Spleen (tissue), 11 donors: ENCODE results near the gene GARRE1. TPM values are rescaled to one million over a fixed set of nuclear protein-coding genes. Genes with fewer than 3 reads are reported as not detected.
"Not testable (repeated sequence)": the region's sequence is repeated elsewhere in the genome, so short reads cannot be mapped to it uniquely, and the experiment has no call there.

Source experiments
- DNase-seq: peaks from one replicate; pipeline ENCODE4 v3.0.0-alpha.2; 2020
- H3K27ac ChIP-seq, 8 donors: fragments of 200-600 bp; sonication (generic) in 7 of 8; 1 replicate in 4 of 8; 2 replicates in 4 of 8; pipeline versions ENCODE4 v1.5.0 to v1.8.0; 2016 to 2021; ENCODE audit warnings: inconsistent platforms in 4 of 8, mild to moderate bottlenecking in 4 of 8, moderate library complexity in 1 of 8
- H3K27me3 ChIP-seq, 7 donors: fragments of 200-600 bp; sonication (generic) in 6 of 7; replicated peaks in 1 of 7; 1 replicate in 4 of 7; 2 replicates in 3 of 7; pipeline versions ENCODE4 v1.5.0 to v1.8.0; 2016 to 2021; ENCODE audit warnings: inconsistent platforms in 3 of 7, mild to moderate bottlenecking in 1 of 7
- H3K36me3 ChIP-seq, 6 donors: fragments of 200-600 bp; sonication (generic) in 5 of 6; 1 replicate in 4 of 6; 2 replicates in 2 of 6; pipeline versions ENCODE4 v1.5.0 to v1.8.0; 2016 to 2021; ENCODE audit warnings: inconsistent platforms in 2 of 6
- H3K4me1 ChIP-seq, 6 donors: fragments of 200-600 bp; sonication (generic) in 5 of 6; 1 replicate in 3 of 6; 2 replicates in 3 of 6; pipeline versions ENCODE4 v1.5.0 to v1.8.0; 2016 to 2021; ENCODE audit warnings: inconsistent platforms in 3 of 6
- H3K4me3 ChIP-seq, 8 donors: fragments of 200-600 bp; sonication (generic) in 7 of 8; 1 replicate in 4 of 8; 2 replicates in 4 of 8; pipeline versions ENCODE4 v1.5.0 to v1.8.0; 2016 to 2021; ENCODE audit warnings: inconsistent platforms in 4 of 8, mild to moderate bottlenecking in 4 of 8, moderate library complexity in 2 of 8
- H3K9me3 ChIP-seq, 8 donors: fragments of 200-600 bp; sonication (generic) in 7 of 8; 1 replicate in 4 of 8; 2 replicates in 4 of 8; pipeline versions ENCODE4 v1.5.0 to v1.8.0; 2016 to 2021; ENCODE audit warnings: inconsistent platforms in 4 of 8
- CTCF ChIP-seq, 11 experiments: fragments of 200-600 bp in 7 of 11; fragments of 450-650 bp in 4 of 11; sonication (generic) in 4 of 11; IDR thresholded peaks in 8 of 11; conservative IDR thresholded peaks in 3 of 11; 1 replicate in 7 of 11; 2 replicates in 4 of 11; pipeline versions ENCODE4 v1.4.0 to v1.8.0; 2016 to 2021; ENCODE audit warnings: antibody characterized with exemption in 11 of 11, inconsistent platforms in 4 of 11, mild to moderate bottlenecking in 1 of 11
- POLR2A ChIP-seq, 3 donors: fragments of 450-650 bp; IDR thresholded peaks; one replicate each; pipeline ENCODE4 v1.5.1; 2017; ENCODE audit warnings: antibody characterized with exemption in 3 of 3, mild to moderate bottlenecking in 1 of 3
- POLR2AphosphoS5 ChIP-seq, 3 donors: sonication (generic); formaldehyde crosslinking; IDR thresholded peaks; one replicate each; pipeline ENCODE4 v1.5.1; 2017; ENCODE audit warnings: antibody characterized with exemption in 3 of 3
- WGBS, 5 donors: extraction: QIAGEN DNeasy Blood & Tissue Kit in 3 of 5; methylation state at CpG; one replicate each; pipeline versions ENCODE4 v1.1.5 to v1.1.7; 2013 to 2018; 5-methylcytosine and 5-hydroxymethylcytosine counted together
- intact Hi-C: fragments of 100-400 bp; cut with DNase I; formaldehyde crosslinking; loops from one replicate; pipeline ENCODE4 v1.15.0; 2023; ENCODE audit warnings: low total_unique reads
- polyA plus RNA-seq, 3 donors: library from polyadenylated mRNA; stranded (reverse); fragments of 200-250 nt; gene quantifications; one replicate each; pipeline ENCODE4 v1.2.1, GENCODE V29; 2013
- total RNA-seq, 7 donors: library from RNA; depleted of rRNA in 3 of 7; stranded (reverse); fragments of >200 nt in 3 of 7; fragmentation: NEBNext Ultra II Directional in 4 of 7; extraction: Animal tissue kit (Norgen Biotek cat#: 25700) in 4 of 7; gene quantifications; one replicate each; pipeline versions ENCODE4 v1.1.0 to v1.2.1, GENCODE V29; 2016 to 2021
- donor health status: healthy with polysubstance abuse.
- donor health status: DM: no; HTN: no; CAD: no; lungs with moderate emphysema.
- donor health status: DM: no; HTN: no; CAD: no.
- donor health status: Bipolar disorder and iron deficiency.
- donor health status: healthy.
- donor health status: DM: no; HTN: no; CAD: no.
- donor health status: DM: yes; HTN: yes; CAD: no.

The GARRE1 gene
- total and polyA plus RNA-seq, 10 donors: 6.2 to 70.6 (median 43.4) TPM

- Histone ChIP-seq H3K4me1 (peaks cover 18 to 72% (median 52%) of the 10 kb centered on the region in 6 donors), H3K27ac (peak overlapping the region in 2 of 8 donors; percentile 0 to 61), H3K9me3 (no peaks in the 10 kb centered on the region), H3K27me3 (no peaks in the 10 kb centered on the region), H3K36me3 (peaks cover 0 to 15% (median 0%) of the 10 kb centered on the region in 6 donors), H3K4me3 (no peak overlapping the region)
- WGBS, 5 donors: 80 to 96% (median 88%) methylated on average over 3 to 4 of the region's 4 CpGs
- DNase-seq: no peak
- intact Hi-C loops: loop anchor here (10.0 kb wide), 1 partner anchor 58 kb away; no protein-coding TSS in a partner anchor
- TF ChIP-seq POLR2A (IDR thresholded peaks at IDR 0.05) (no peak), POLR2AphosphoS5 (IDR thresholded peaks at IDR 0.05) (no peak), CTCF (IDR thresholded peaks at IDR 0.05 in 8 of 11, conservative IDR thresholded peaks at IDR 0.05 in 3 of 11) (no peak)
Observed at GRCh38 chr19:34276614-34277013, 22.3 kb downstream of the GARRE1 start.

GRCh38 chr19:34277244-34277643, 22.9 kb downstream of the GARRE1 start:
- H3K4me1 ChIP-seq: peaks cover 12 to 66% (median 48%) of the 10 kb centered on the region in 6 donors
- 61 to 79% (median 76%) methylated on average over 4 of the region's 4 CpGs for WGBS, 5 donors

GRCh38 chr19:34278783-34279182, 24.4 kb downstream of the GARRE1 start:
- H3K36me3 ChIP-seq: peaks cover 0 to 15% (median 0%) of the 10 kb centered on the region in 6 donors
- no peak for DNase-seq
- 82 to 89% (median 86%) methylated on average over 4 of the region's 4 CpGs for WGBS, 5 donors
- H3K4me3 ChIP-seq: no peak overlapping the region
- TF ChIP-seq POLR2AphosphoS5 (IDR thresholded peaks at IDR 0.05): no peak
- TF ChIP-seq CTCF (IDR thresholded peaks at IDR 0.05 in 8 of 11, conservative IDR thresholded peaks at IDR 0.05 in 3 of 11): no peak
- no peak for TF ChIP-seq POLR2A (IDR thresholded peaks at IDR 0.05)
- H3K4me1 ChIP-seq: peaks cover 14 to 65% (median 43%) of the 10 kb centered on the region in 6 donors
- no peaks in the 10 kb centered on the region for H3K9me3 ChIP-seq
- H3K27ac ChIP-seq: no peak overlapping the region
- no peaks in the 10 kb centered on the region for H3K27me3 ChIP-seq
- intact Hi-C loops: loop anchor here (10.0 kb wide), 1 partner anchor 56 kb away; no protein-coding TSS in a partner anchor

More at GRCh38 chr19:34277244-34277643, 22.9 kb downstream of the GARRE1 start:
- Histone ChIP-seq H3K9me3 (no peaks in the 10 kb centered on the region), H3K4me3 (no peak overlapping the region), H3K27me3 (no peaks in the 10 kb centered on the region), H3K36me3 (peaks cover 0 to 15% (median 0%) of the 10 kb centered on the region in 6 donors), H3K27ac (peak overlapping the region in 2 of 8 donors; percentile 0 to 61)
- DNase-seq: no peak
- intact Hi-C loops: loop anchor here (10.0 kb wide), 1 partner anchor 58 kb away; no protein-coding TSS in a partner anchor
- no peak for TF ChIP-seq POLR2AphosphoS5 (IDR thresholded peaks at IDR 0.05)

- intact Hi-C loops, H3K9me3 ChIP-seq, H3K27ac ChIP-seq, H3K4me3 ChIP-seq, H3K27me3 ChIP-seq, DNase-seq: not testable (repeated sequence)
- Histone ChIP-seq H3K36me3 (peaks cover 0 to 31% (median 0%) of the 10 kb centered on the region in 6 donors), H3K4me1 (peaks cover 11 to 44% (median 33%) of the 10 kb centered on the region in 6 donors)
- 86 to 100% (median 94%) methylated on average over 2 of the region's 2 CpGs for WGBS, 5 donors
Observed at GRCh38 chr19:34281444-34281843, 27.1 kb downstream of the GARRE1 start.

- Histone ChIP-seq H3K4me3 (no peak overlapping the region), H3K27ac (peak overlapping the region in 2 of 8 donors; percentile 17 to 52), H3K9me3 (peaks cover 0 to 4% (median 0%) of the 10 kb centered on the region in 8 donors), H3K4me1 (peaks cover 0 to 40% (median 24%) of the 10 kb centered on the region in 6 donors), H3K36me3 (peaks cover 0 to 39% (median 0%) of the 10 kb centered on the region in 6 donors), H3K27me3 (no peaks in the 10 kb centered on the region)
- 65 to 70% (median 69%) methylated on average over 2 of the region's 2 CpGs for WGBS, 5 donors
- TF ChIP-seq CTCF (IDR thresholded peaks at IDR 0.05 in 8 of 11, conservative IDR thresholded peaks at IDR 0.05 in 3 of 11): no peak
- TF ChIP-seq POLR2A (IDR thresholded peaks at IDR 0.05): no peak
- no peak for TF ChIP-seq POLR2AphosphoS5 (IDR thresholded peaks at IDR 0.05)
- intact Hi-C loops: no loop called here
- no peak for DNase-seq
Observed at GRCh38 chr19:34282611-34283519, 28.5 kb downstream of the GARRE1 start.
